GM12878 (cell line): Measurements from ENCODE around the gene ZNF628. TPM values are rescaled to one million over a fixed set of nuclear protein-coding genes. Genes with fewer than 3 reads are reported as not detected.

ENCODE experiments used
- ATAC-seq: fragments of 200-7000 bp; cut with Tn5 transposase; 3 replicates; pipeline ENCODE4 v1.9.1; 2020; ENCODE audit warnings: mild to moderate bottlenecking, moderate library complexity
- BruUV-seq: library from RNA; stranded (reverse); fragments of 400-500 nt; replicated peaks from 2 replicates; lab custom pipeline; 2021; lab: Mats Ljungman, UMichigan
- CTCF ChIA-PET: fragments of 300-600 bp; sonication (Branson Sonifier 250); formaldehyde crosslinking; extraction: SDS; loops from one replicate; lab custom pipeline; 2021; ENCODE audit warnings: inconsistent platforms; lab: Yijun Ruan, JAX
- POLR2A ChIA-PET: fragments of 350-600 bp; formaldehyde crosslinking; extraction: SDS; loops from one replicate; lab custom pipeline; 2021; ENCODE audit warnings: inconsistent platforms; lab: Charles Lee
- RAD21 ChIA-PET: fragments of 300-600 bp; sonication (Branson Sonifier 250); formaldehyde crosslinking; loops from one replicate; lab custom pipeline; 2023; ENCODE audit warnings: antibody characterized with exemption; ENCODE audit not compliant: unreplicated experiment; lab: Charles Lee
- SMC1A ChIA-PET: fragments of 300-600 bp; sonication (Branson Sonifier 250); formaldehyde crosslinking; loops from one replicate; lab custom pipeline; 2023; ENCODE audit not compliant: unreplicated experiment, uncharacterized antibody; lab: Charles Lee
- DNase-seq: peaks from one replicate; pipeline ENCODE4 v3.0.0-alpha.2; 2011; ENCODE audit warnings: low read depth, low spot score
- FAIRE-seq: peaks from 3 replicates; lab custom pipeline; 2011; peaks lifted over from hg19 to GRCh38; lab: Jason Lieb, UNC
- H2AFZ ChIP-seq: 2 replicates; pipeline ENCODE4 v1.6.0; 2011; ENCODE audit warnings: low read depth, low read length, control low read depth; ENCODE audit not compliant: control insufficient read depth
- H3K27ac ChIP-seq: 2 replicates; pipeline ENCODE4 v1.5.1; 2011; ENCODE audit warnings: control low read depth; ENCODE audit not compliant: control insufficient read depth, insufficient read depth
- H3K27me3 ChIP-seq, 2 experiments: replicated peaks in 1 of 2; 2 replicates each; pipeline versions ENCODE4 v1.6.0 to v1.6.1; 2011; ENCODE audit warnings: low read length in 1 of 2; ENCODE audit not compliant: control insufficient read depth in 2 of 2, insufficient read depth in 2 of 2
- H3K36me3 ChIP-seq, 2 experiments: 2 replicates each; pipeline ENCODE4 v1.5.1; 2011; ENCODE audit warnings: low read length in 1 of 2; ENCODE audit not compliant: control insufficient read depth in 2 of 2, insufficient read depth in 2 of 2
- H3K4me1 ChIP-seq: 2 replicates; pipeline ENCODE4 v1.6.1; 2011; ENCODE audit warnings: mild to moderate bottlenecking, low read length, moderate library complexity, mixed read lengths; ENCODE audit not compliant: control insufficient read depth, insufficient read depth
- H3K4me2 ChIP-seq: 2 replicates; pipeline ENCODE4 v1.6.0; 2011; ENCODE audit warnings: control low read depth; ENCODE audit not compliant: control insufficient read depth, insufficient read depth
- H3K4me3 ChIP-seq: fragments of 200-600 bp; sonication (generic); 2 replicates; pipeline ENCODE4 v1.5.1; 2016
- H3K79me2 ChIP-seq: 2 replicates; pipeline ENCODE4 v1.6.0; 2011; ENCODE audit warnings: low read length; ENCODE audit not compliant: control insufficient read depth, insufficient read depth
- H3K9ac ChIP-seq: 2 replicates; pipeline ENCODE4 v1.8.0; 2011; ENCODE audit warnings: low read length, control low read depth, mixed read lengths; ENCODE audit not compliant: control insufficient read depth, insufficient read depth
- H3K9me3 ChIP-seq: replicated peaks from 3 replicates; pipeline ENCODE4 v1.5.1; 2011; ENCODE audit warnings: mild to moderate bottlenecking, low read length; ENCODE audit not compliant: control insufficient read depth, insufficient read depth
- H4K20me1 ChIP-seq: 2 replicates; pipeline ENCODE4 v1.6.0; 2011; ENCODE audit not compliant: control insufficient read depth, insufficient read depth
- CBX3 ChIP-seq: fragments of 200-600 bp; sonication (generic); IDR thresholded peaks from 2 replicates; pipeline ENCODE4 v1.6.1; 2016; ENCODE audit warnings: low read depth, borderline replicate concordance
- GABPA ChIP-seq: IDR thresholded peaks from 2 replicates; pipeline ENCODE4 v1.6.1; 2014; ENCODE audit warnings: antibody characterized with exemption, low read depth, mild to moderate bottlenecking, inconsistent platforms
- REST ChIP-seq: IDR thresholded peaks from 2 replicates; pipeline ENCODE4 v1.6.1; 2012; ENCODE audit warnings: mild to moderate bottlenecking, low read depth, low read length
- WGBS: methylation state at CpG from one replicate; pipeline ENCODE4 v1.1.6; 2016; ENCODE audit warnings: low lambda C conversion rate; ENCODE audit not compliant: insufficient replicate concordance, insufficient coverage; ENCODE audit errors: missing lambda C conversion rate; 5-methylcytosine and 5-hydroxymethylcytosine counted together
- in situ Hi-C: fragments of 300-500 bp; cut with MboI; formaldehyde crosslinking; loops from 9 replicates; pipeline ENCODE4 v1.14.3; 2018; ENCODE audit warnings: mixed read lengths
- intact Hi-C: fragments of 100-400 bp; cut with micrococcal nuclease; formaldehyde crosslinking; loops from one replicate; pipeline ENCODE4 v1.14.2; 2022; ENCODE audit not compliant: unreplicated experiment
- polyA plus RNA-seq, 11 experiments: library from polyadenylated mRNA; depleted of rRNA in 4 of 11; unstranded in 6 of 11; stranded (reverse) in 5 of 11; fragments of >200 nt; fragmentation: Nextera tagmentation in 4 of 11; fragmentation: Illumina TruSeq in 1 of 11; extraction: Ambion mirVana in 4 of 11; extraction: Trizol in 1 of 11; gene quantifications; 1 replicate in 1 of 11; 2 replicates in 10 of 11; pipeline versions ENCODE4 v1.2.1 to v1.2.3, GENCODE V29; 2011 to 2016; ENCODE audit warnings: inconsistent platforms in 2 of 11, missing spikeins in 2 of 11, low read depth in 1 of 11
- total RNA-seq, 4 experiments: library from RNA; depleted of rRNA in 3 of 4; stranded (reverse); fragments of >200 nt in 3 of 4; fragmentation: Illumina TruSeq in 1 of 4; extraction: Trizol in 1 of 4; gene quantifications; 2 replicates each; pipeline versions ENCODE4 v1.2.1 to v1.2.3, GENCODE V29; 2013 to 2021

Gene ZNF628
- total and polyA plus RNA-seq, 10 of the 15 experiments (the other 5 are each of a cell fraction or from before 2014, with no cell fraction given) = 0.04 to 11.3 (median 1.6) TPM; not detected in 1

GRCh38 chr19:55437410-55437809 lies 39.0 kb upstream of the ZNF628 start:
- Histone ChIP-seq H2AFZ (no peak overlapping the region), H4K20me1 (no peaks in the 10 kb centered on the region), H3K9me3 (no peaks in the 10 kb centered on the region; the same call in 2 of the 3 replicates), H3K9ac (no peak overlapping the region), H3K27ac (no peak overlapping the region), H3K36me3 (no peaks in the 10 kb centered on the region), H3K4me3 (no peak overlapping the region), H3K79me2 (no peaks in the 10 kb centered on the region), H3K27me3 (no peaks in the 10 kb centered on the region; a peak in 1 of 4 replicates), H3K4me2 (no peak overlapping the region), H3K4me1 (no peaks in the 10 kb centered on the region; the same call in 1 of the 2 replicates)
- DNase-seq = no peak
- CTCF ChIA-PET = interaction anchor here (0.8 to 1.5 kb wide), 4 partner anchors 16 to 67 kb away, joined by 3 to 4 read pairs (median 4); no protein-coding TSS in a partner anchor
- no TSS peak for BruUV-seq
- TF ChIP-seq REST (peak; percentile 94), CBX3 (no peak), GABPA (no peak)
- POLR2A ChIA-PET = no interaction called here
- WGBS = 6% methylated on average over 17 of the region's 17 CpGs
- in situ Hi-C loops (no loop called here), intact Hi-C loops (no loop called here)
- SMC1A ChIA-PET = interaction anchor here (0.6 kb wide), 1 partner anchor 80 kb away, joined by 3 read pairs; no protein-coding TSS in a partner anchor
- FAIRE-seq = no peak
- RAD21 ChIA-PET = interaction anchor here (0.9 kb wide), 1 partner anchor 74 kb away, joined by 3 read pairs; no protein-coding TSS in a partner anchor
- ATAC-seq = peak; percentile 63
